Activated CD4-positive, alpha-beta T cell treated with anti-CD3 and anti-CD28 coated beads, Interleukin-2, amount 10 ng/mL, durations not matched to agents 24 days and 14 days (primary cell): ENCODE data around the gene RFTN1. TPM values are rescaled to one million over a fixed set of nuclear protein-coding genes. Genes with fewer than 3 reads are reported as not detected.

Experiments used
- DNase-seq: peaks from one replicate; pipeline ENCODE4 v3.0.0; 2022
- H3K27ac Mint-ChIP-seq: one replicate; pipeline ENCODE4 v1.8.0; 2022; ENCODE audit warnings: mild to moderate bottlenecking, mixed read lengths
- H3K27me3 Mint-ChIP-seq: one replicate; pipeline ENCODE4 v1.8.0; 2022; ENCODE audit warnings: mixed read lengths
- H3K36me3 Mint-ChIP-seq: one replicate; pipeline ENCODE4 v1.8.0; 2022; ENCODE audit warnings: low read depth, mild to moderate bottlenecking, mixed read lengths
- H3K4me1 Mint-ChIP-seq: one replicate; pipeline ENCODE4 v1.8.0; 2021; ENCODE audit warnings: mixed read lengths
- H3K4me3 Mint-ChIP-seq: one replicate; pipeline ENCODE4 v1.8.0; 2022; ENCODE audit warnings: mild to moderate bottlenecking, moderate library complexity, mixed read lengths
- H3K9me3 Mint-ChIP-seq: one replicate; pipeline ENCODE4 v1.8.0; 2021; ENCODE audit warnings: mixed read lengths
- intact Hi-C: fragments of 100-400 bp; cut with micrococcal nuclease; formaldehyde crosslinking; loops from one replicate; pipeline ENCODE4 v1.15.1; 2023
- total RNA-seq: library from RNA; stranded (reverse); gene quantifications from 2 replicates; pipeline ENCODE4 v1.2.3, GENCODE V29; 2022

The RFTN1 gene
- total RNA-seq, 1 donor from 2014 or later = 92.4 TPM

- peaks cover 63% of the 10 kb centered on the region for H3K36me3 Mint-ChIP-seq
- H3K9me3 Mint-ChIP-seq = peaks cover 4% of the 10 kb centered on the region
- H3K27me3 Mint-ChIP-seq = no peaks in the 10 kb centered on the region
- H3K4me3 Mint-ChIP-seq = peak overlapping the region; percentile 60
- intact Hi-C loops = loop anchor here (10.0 kb wide), 1 partner anchor 729 kb away; no protein-coding TSS in a partner anchor
- H3K4me1 Mint-ChIP-seq = peaks cover 66% of the 10 kb centered on the region
- DNase-seq = peak; percentile 54
- H3K27ac Mint-ChIP-seq = peak overlapping the region; percentile 71
Observed at GRCh38 chr3:16295298-16295890, 218.1 kb downstream of the RFTN1 start.

DNA sequence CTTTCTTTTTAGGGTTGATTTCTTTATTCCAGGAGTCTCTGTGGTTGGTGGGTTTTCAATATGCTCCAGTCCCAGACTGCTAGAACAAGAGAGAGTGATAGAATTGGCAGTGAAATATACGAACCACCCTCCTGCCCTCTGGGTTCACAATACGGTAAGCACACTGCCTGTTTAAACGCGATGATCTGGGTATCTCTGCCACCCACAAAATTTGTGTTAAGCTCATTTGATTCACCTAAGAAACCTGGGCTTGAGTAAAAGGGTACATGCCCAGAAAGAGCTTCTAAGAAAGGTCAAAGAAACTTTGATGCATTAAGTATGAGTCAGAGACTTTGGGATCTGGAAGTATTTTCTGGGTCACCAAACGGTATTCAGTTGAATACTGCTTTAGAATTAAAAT, 218.7 kb downstream of the RFTN1 start:
- H3K27ac Mint-ChIP-seq = peak overlapping the region; percentile 70
- peak; percentile 57 for DNase-seq

GRCh38 chr3:16290827-16291196, 222.7 kb downstream of the RFTN1 start:
- Mint-ChIP-seq H3K27ac (peak overlapping the region; percentile 92), H3K27me3 (no peaks in the 10 kb centered on the region), H3K4me3 (peak overlapping the region; percentile 93), H3K36me3 (peaks cover 45% of the 10 kb centered on the region), H3K4me1 (peaks cover 66% of the 10 kb centered on the region), H3K9me3 (peaks cover 4% of the 10 kb centered on the region)
- DNase-seq = peak; percentile 76
- intact Hi-C loops = loop anchor here (1.0 to 10.0 kb wide), 7 partner anchors 10 to 734 kb away; no protein-coding TSS in a partner anchor

More for the DNA sequence above, 218.7 kb downstream of the RFTN1 start:
- intact Hi-C loops = loop anchor here (10.0 kb wide), 1 partner anchor 730 kb away; no protein-coding TSS in a partner anchor
- no peaks in the 10 kb centered on the region for H3K27me3 Mint-ChIP-seq
- peaks cover 63% of the 10 kb centered on the region for H3K36me3 Mint-ChIP-seq
- peak overlapping the region; percentile 66 for H3K4me3 Mint-ChIP-seq
- H3K9me3 Mint-ChIP-seq = peaks cover 4% of the 10 kb centered on the region
- peaks cover 64% of the 10 kb centered on the region for H3K4me1 Mint-ChIP-seq

DNA sequence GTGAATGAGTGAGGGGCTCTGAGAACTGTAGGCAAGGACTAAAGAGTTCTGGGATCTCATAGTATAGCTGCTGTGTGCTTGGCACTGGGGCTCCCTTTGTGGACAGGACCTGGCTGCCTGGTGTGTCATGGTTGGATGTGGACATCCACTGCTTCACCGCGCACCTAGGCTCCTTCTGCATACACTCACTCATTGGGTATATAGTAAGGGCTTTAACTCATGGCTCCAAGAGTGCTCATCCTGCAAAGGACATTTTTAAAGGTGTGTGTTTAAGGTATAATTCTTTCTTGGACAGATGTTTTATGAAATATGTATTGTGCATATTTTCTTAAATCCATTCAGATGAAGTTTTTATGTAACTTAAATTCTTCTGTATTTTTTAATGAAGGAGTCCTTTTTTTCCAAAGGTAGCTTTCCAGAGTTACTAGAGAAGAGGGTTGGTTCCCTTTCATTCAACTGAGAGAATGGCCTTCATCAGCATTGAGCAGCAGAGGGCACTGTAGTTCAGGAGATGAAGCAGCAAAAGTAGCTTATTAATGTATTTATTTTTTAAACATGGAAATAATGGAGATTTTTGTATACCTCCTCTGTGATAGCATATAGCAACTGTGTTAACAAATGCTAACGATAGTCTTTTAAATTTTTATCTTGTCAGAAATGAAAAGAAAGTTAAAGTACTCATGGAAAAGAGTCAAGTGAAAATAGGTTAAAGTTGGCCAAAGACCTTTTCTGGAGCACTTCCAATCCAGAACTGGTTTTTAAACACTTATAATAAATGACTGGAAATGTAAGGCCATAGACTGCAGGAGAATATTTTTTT, 223.3 kb downstream of the RFTN1 start:
- H3K27me3 Mint-ChIP-seq = no peaks in the 10 kb centered on the region
- intact Hi-C loops = loop anchor here (1.0 to 10.0 kb wide), 6 partner anchors 11 to 735 kb away; no protein-coding TSS in a partner anchor
- peak overlapping the region; percentile 93 for H3K4me3 Mint-ChIP-seq
- peaks cover 66% of the 10 kb centered on the region for H3K4me1 Mint-ChIP-seq
- H3K36me3 Mint-ChIP-seq = peaks cover 39% of the 10 kb centered on the region
- DNase-seq = peak; percentile 89
- peaks cover 4% of the 10 kb centered on the region for H3K9me3 Mint-ChIP-seq
- peak overlapping the region; percentile 92 for H3K27ac Mint-ChIP-seq

DNA sequence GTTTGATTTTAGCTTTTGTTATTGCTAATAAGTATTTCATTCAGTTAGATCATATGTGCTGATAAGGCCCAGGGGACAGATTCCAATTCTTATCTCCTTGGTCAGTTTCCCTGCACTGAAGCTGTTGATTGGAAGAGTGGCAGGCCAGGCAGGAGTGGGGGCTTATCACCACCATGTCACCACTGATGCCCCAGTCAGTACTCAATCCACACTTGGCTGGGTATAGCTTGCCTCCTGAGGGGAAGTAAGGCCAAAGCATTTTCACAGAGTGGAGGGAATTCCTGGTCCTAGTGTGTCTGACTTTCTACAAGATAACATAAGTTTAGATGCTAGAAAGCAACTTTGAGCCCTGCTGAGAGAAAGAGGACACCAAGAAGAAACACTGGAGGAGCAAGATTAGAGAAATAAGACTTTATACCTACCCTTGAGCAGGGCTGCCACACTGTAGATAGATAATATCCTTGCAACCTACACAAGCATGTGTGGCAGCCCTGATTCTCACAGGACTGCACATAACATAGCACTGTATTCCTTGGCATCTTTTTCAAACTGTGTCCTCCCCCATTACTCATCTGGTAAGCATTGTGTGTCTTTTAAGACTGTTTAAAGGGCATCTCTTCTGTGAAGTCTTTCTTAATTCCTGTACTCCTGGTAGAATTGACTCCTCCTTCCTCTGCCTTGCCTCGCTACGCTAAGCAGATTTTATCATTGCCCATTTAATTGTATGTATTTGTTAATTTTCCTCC, 224.2 kb downstream of the RFTN1 start:
- DNase-seq = peak; percentile 62
- no peaks in the 10 kb centered on the region for H3K27me3 Mint-ChIP-seq
- peaks cover 37% of the 10 kb centered on the region for H3K36me3 Mint-ChIP-seq
- H3K4me3 Mint-ChIP-seq = peak overlapping the region; percentile 93
- peak overlapping the region; percentile 92 for H3K27ac Mint-ChIP-seq
- peaks cover 4% of the 10 kb centered on the region for H3K9me3 Mint-ChIP-seq
- intact Hi-C loops = loop anchor here (5.0 to 10.0 kb wide), 3 partner anchors 178 to 865 kb away; no protein-coding TSS in a partner anchor
- peaks cover 69% of the 10 kb centered on the region for H3K4me1 Mint-ChIP-seq

- H3K4me1 Mint-ChIP-seq = peaks cover 69% of the 10 kb centered on the region
- H3K36me3 Mint-ChIP-seq = peaks cover 34% of the 10 kb centered on the region
- peak overlapping the region; percentile 92 for H3K27ac Mint-ChIP-seq
- peak overlapping the region; percentile 93 for H3K4me3 Mint-ChIP-seq
- peaks cover 4% of the 10 kb centered on the region for H3K9me3 Mint-ChIP-seq
- no peaks in the 10 kb centered on the region for H3K27me3 Mint-ChIP-seq
- intact Hi-C loops = loop anchor here (5.0 to 10.0 kb wide), 3 partner anchors 179 to 866 kb away; no protein-coding TSS in a partner anchor
- DNase-seq = peak; percentile 72
Observed at GRCh38 chr3:16288664-16289063, 224.8 kb downstream of the RFTN1 start.

- Mint-ChIP-seq H3K27me3 (no peaks in the 10 kb centered on the region), H3K9me3 (no peaks in the 10 kb centered on the region), H3K4me3 (peak overlapping the region; percentile 93), H3K36me3 (peaks cover 34% of the 10 kb centered on the region), H3K27ac (peak overlapping the region; percentile 92), H3K4me1 (peaks cover 64% of the 10 kb centered on the region)
- intact Hi-C loops = loop anchor here (1.0 to 10.0 kb wide), 7 partner anchors 14 to 868 kb away; partner anchors contain the start of gene OXNAD1
- DNase-seq = peak; percentile 70
Observed at GRCh38 chr3:16286751-16287543, 226.6 kb downstream of the RFTN1 start.

GRCh38 chr3:16286161-16286560, 227.3 kb downstream of the RFTN1 start:
- intact Hi-C loops = loop anchor here (1.0 to 10.0 kb wide), 7 partner anchors 15 to 869 kb away; partner anchors contain the start of gene OXNAD1
- H3K9me3 Mint-ChIP-seq = no peaks in the 10 kb centered on the region
- peak overlapping the region; percentile 93 for H3K4me3 Mint-ChIP-seq
- peaks cover 33% of the 10 kb centered on the region for H3K36me3 Mint-ChIP-seq
- H3K27me3 Mint-ChIP-seq = no peaks in the 10 kb centered on the region
- peak overlapping the region; percentile 92 for H3K27ac Mint-ChIP-seq
- peak; percentile 91 for DNase-seq
- H3K4me1 Mint-ChIP-seq = peaks cover 58% of the 10 kb centered on the region

- DNase-seq = peak; percentile 50
- intact Hi-C loops = loop anchor here (5.0 to 10.0 kb wide), 3 partner anchors 183 to 870 kb away; no protein-coding TSS in a partner anchor
- Mint-ChIP-seq H3K27ac (peak overlapping the region; percentile 77), H3K4me1 (peaks cover 47% of the 10 kb centered on the region), H3K9me3 (no peaks in the 10 kb centered on the region), H3K4me3 (peak overlapping the region; percentile 41), H3K27me3 (no peaks in the 10 kb centered on the region), H3K36me3 (peaks cover 29% of the 10 kb centered on the region)
Observed at GRCh38 chr3:16284633-16285032, 228.9 kb downstream of the RFTN1 start.

- intact Hi-C loops = loop anchor here (10.0 kb wide), 1 partner anchor 874 kb away; no protein-coding TSS in a partner anchor
- H3K4me1 Mint-ChIP-seq = peaks cover 14% of the 10 kb centered on the region
- no peak overlapping the region for H3K27ac Mint-ChIP-seq
- peaks cover 24% of the 10 kb centered on the region for H3K36me3 Mint-ChIP-seq
- H3K4me3 Mint-ChIP-seq = no peak overlapping the region
- DNase-seq = no peak
- H3K27me3 Mint-ChIP-seq = no peaks in the 10 kb centered on the region
- H3K9me3 Mint-ChIP-seq = no peaks in the 10 kb centered on the region
Observed at GRCh38 chr3:16280671-16281070, 232.8 kb downstream of the RFTN1 start.

DNA sequence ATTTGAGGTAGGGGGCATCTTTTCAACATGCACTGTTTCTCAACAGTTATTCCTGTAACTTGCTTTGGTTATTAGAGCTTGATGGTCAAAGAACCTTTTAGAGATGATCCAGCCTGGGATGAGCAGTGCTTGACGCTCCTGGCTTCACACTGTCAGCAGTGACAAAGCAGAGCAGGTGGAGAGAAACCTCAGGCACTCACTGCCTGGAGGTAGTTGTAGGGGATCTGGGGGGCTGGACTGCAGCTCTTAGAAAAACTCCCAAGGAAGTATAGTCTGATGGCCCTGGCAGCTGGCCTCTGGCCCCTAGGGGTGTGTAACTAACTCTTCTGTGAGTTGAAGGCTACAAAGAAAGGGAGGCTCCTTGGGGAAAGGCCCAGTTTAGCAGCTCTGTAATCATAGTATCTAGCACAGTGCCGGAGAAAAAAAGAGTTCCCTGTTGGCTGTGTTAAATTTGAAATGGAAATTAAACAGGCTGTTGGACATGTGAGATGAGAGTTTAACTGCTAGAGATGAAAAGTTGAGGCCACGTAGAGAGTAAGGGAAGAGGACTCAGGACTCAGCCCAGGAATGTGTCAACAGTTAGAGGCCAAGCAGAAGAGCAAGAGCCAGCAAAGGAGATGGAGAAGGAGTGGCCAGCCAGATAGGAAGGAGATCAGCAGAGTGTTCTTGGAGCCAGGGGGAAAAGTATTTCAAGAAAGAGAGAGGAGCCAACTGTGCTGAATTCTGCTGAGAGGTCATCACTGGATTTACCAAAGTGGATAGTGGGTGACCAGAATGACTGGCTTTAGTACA, 234.3 kb downstream of the RFTN1 start:
- peak; percentile 48 for DNase-seq
- no peak overlapping the region for H3K27ac Mint-ChIP-seq
- no peaks in the 10 kb centered on the region for H3K9me3 Mint-ChIP-seq
- no peaks in the 10 kb centered on the region for H3K27me3 Mint-ChIP-seq
- no peak overlapping the region for H3K4me3 Mint-ChIP-seq
- peaks cover 28% of the 10 kb centered on the region for H3K36me3 Mint-ChIP-seq
- intact Hi-C loops = no loop called here
- H3K4me1 Mint-ChIP-seq = peaks cover 3% of the 10 kb centered on the region

- H3K27me3 Mint-ChIP-seq = no peaks in the 10 kb centered on the region
- peaks cover 24% of the 10 kb centered on the region for H3K36me3 Mint-ChIP-seq
- intact Hi-C loops = no loop called here
- no peak overlapping the region for H3K27ac Mint-ChIP-seq
- no peaks in the 10 kb centered on the region for H3K9me3 Mint-ChIP-seq
- H3K4me3 Mint-ChIP-seq = no peak overlapping the region
- no peak for DNase-seq
- no peaks in the 10 kb centered on the region for H3K4me1 Mint-ChIP-seq
Observed at GRCh38 chr3:16277471-16277870, 236.0 kb downstream of the RFTN1 start.
